ENCODE data around the gene TRMT112.
"Not testable (repeated sequence)": the region's sequence is repeated elsewhere in the genome, so short reads cannot be mapped to it uniquely, and the experiment has no call there.

Gene TRMT112

DNA sequence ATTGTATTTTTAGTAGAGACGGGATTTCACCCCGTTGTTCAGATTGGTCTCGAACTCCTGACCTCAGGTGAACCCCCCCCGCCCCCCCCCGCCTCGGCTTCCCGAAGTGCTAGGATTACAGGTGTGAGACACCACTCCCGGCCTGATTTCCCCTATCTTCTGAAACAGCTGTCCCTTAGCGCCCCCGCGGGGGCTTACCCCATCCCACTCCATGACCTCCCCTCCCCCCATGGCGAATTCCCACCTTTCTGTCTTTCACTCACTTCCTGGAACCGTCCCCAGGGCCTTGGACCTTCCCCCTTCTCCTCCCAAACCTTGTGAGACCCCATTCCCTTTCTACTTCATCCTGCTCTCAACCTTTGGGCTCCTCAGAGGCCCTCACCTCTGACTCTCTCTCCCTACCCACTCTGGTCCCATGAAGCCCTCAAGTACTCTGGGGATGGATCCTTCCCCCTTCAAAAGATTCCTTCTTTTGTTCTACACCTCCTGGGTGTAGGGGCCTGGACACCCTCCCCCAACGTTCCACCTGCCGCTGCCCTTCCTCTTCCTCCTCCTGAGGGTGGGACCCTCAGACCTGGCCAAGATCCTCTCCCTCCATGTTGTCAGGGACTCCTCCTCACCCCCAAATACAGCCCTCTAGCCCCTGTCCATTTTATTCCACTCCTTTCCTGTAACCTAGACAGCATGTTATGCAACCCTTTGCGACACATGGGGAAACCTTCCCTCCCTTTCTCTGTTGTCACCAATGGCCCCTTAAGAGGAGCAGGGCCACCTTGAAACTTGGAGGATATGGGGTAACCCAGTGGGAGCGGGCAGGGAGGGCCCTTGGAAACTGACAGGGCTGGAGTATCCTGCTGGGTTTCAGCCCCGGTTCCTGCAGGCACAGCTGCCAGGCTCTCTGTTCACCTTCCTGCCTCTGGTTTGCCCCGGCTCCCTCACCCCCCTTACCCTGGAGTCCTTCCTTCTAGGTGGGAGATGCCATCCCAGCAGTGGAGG is 1.7 kb upstream of the TRMT112 start:
- DNase-seq (ENCODE audit: low spot score) (peak; percentile 41), ATAC-seq (ENCODE audit: low read depth) (no peak)
- H3K27ac ChIP-seq (ENCODE audit: poor library complexity, severe bottlenecking) = peak overlapping the region; percentile 95
- peaks cover 24% of the 10 kb centered on the region for H3K4me1 ChIP-seq (ENCODE audit: insufficient read depth, poor library complexity, severe bottlenecking)
- H3K4me3 ChIP-seq (ENCODE audit: severe bottlenecking) = peak overlapping the region; percentile 74
- peaks cover 49% of the 10 kb centered on the region for H3K36me3 ChIP-seq (ENCODE audit: low read depth)
- TF ChIP-seq CTCF (IDR thresholded peaks at IDR 0.05; ENCODE audit: poor library complexity, severe bottlenecking) = no peak
- H3K27me3 ChIP-seq (ENCODE audit: insufficient read depth, poor library complexity, severe bottlenecking) = no peaks in the 10 kb centered on the region
- no peaks in the 10 kb centered on the region for H3K9me3 ChIP-seq (ENCODE audit: severe bottlenecking)

DNA sequence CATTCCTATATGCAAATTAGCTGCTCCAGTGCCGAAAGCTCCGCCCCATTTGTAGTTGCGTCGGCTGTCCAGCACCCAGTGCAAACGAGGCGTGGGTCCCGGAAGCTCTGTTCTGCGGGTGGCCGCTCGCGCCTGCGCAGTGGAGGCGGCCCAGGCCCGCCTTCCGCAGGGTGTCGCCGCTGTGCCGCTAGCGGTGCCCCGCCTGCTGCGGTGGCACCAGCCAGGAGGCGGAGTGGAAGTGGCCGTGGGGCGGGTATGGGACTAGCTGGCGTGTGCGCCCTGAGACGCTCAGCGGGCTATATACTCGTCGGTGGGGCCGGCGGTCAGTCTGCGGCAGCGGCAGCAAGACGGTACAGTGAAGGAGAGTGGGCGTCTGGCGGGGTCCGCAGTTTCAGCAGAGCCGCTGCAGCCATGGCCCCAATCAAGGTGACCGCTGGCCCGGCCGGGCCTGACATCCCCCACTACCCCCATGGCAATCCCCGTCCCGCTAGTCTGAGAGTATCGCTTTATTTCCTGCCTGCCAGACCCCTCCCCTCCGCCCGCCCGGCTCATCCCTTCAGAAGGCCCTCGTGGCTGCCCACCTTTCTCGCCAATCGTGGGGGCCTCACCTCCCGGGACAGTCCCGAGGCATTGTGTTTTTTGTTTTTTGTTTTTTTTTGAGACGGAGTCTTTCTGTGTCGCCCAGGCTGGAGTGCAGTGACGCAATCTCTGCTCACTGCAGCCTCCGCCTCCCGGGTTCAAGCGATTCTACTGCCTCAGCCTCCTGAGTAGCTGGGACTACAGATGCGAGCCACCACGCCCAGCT is 804 bp upstream of the TRMT112 start, which contains the start of gene PRDX5:
PRDX5 (plus strand) TSS at position 161 of the 805 bp plus-strand sequence; CDS start at position 256, 95 bp downstream.
- peaks cover 18% of the 10 kb centered on the region for H3K4me1 ChIP-seq (ENCODE audit: insufficient read depth, poor library complexity, severe bottlenecking)

GRCh38 chr11:64316672-64317324 is 561 bp downstream of the TRMT112 start:
- DNase-seq (ENCODE audit: low spot score) (peak; percentile 77), ATAC-seq (ENCODE audit: low read depth) (peak; percentile 5; the same call in 2 of the 3 replicates)
- peak overlapping the region; percentile 74 for H3K4me3 ChIP-seq (ENCODE audit: severe bottlenecking)
- TF ChIP-seq CTCF (IDR thresholded peaks at IDR 0.05; ENCODE audit: poor library complexity, severe bottlenecking) = peak; percentile 18
- H3K36me3 ChIP-seq (ENCODE audit: low read depth) = peaks cover 38% of the 10 kb centered on the region
- H3K9me3 ChIP-seq (ENCODE audit: severe bottlenecking) = no peaks in the 10 kb centered on the region
- peak overlapping the region; percentile 95 for H3K27ac ChIP-seq (ENCODE audit: poor library complexity, severe bottlenecking)
- H3K4me1 ChIP-seq (ENCODE audit: insufficient read depth, poor library complexity, severe bottlenecking) = peaks cover 12% of the 10 kb centered on the region
- H3K27me3 ChIP-seq (ENCODE audit: insufficient read depth, poor library complexity, severe bottlenecking) = no peaks in the 10 kb centered on the region

More for the DNA sequence above, 804 bp upstream of the TRMT112 start, which contains the start of gene PRDX5:
- H3K27me3 ChIP-seq (ENCODE audit: insufficient read depth, poor library complexity, severe bottlenecking) = no peaks in the 10 kb centered on the region
- no peaks in the 10 kb centered on the region for H3K9me3 ChIP-seq (ENCODE audit: severe bottlenecking)
- peak within 1 kb of the TSS; percentile 95 for H3K27ac ChIP-seq (ENCODE audit: poor library complexity, severe bottlenecking)
- ATAC-seq (ENCODE audit: low read depth) (peak; percentile 62), DNase-seq (ENCODE audit: low spot score) (peak; percentile 97)
- H3K36me3 ChIP-seq (ENCODE audit: low read depth) = peaks cover 49% of the 10 kb centered on the region
- peak within 1 kb of the TSS; percentile 74 for H3K4me3 ChIP-seq (ENCODE audit: severe bottlenecking)
- peak; percentile 79 for TF ChIP-seq CTCF (IDR thresholded peaks at IDR 0.05; ENCODE audit: poor library complexity, severe bottlenecking)

- ATAC-seq (ENCODE audit: low read depth); H3K4me1 ChIP-seq (ENCODE audit: insufficient read depth, poor library complexity, severe bottlenecking); H3K9me3 ChIP-seq (ENCODE audit: severe bottlenecking); H3K4me3 ChIP-seq (ENCODE audit: severe bottlenecking); H3K27me3 ChIP-seq (ENCODE audit: insufficient read depth, poor library complexity, severe bottlenecking): not testable (repeated sequence)
- DNase-seq (ENCODE audit: low spot score) = peak; percentile 53
- Histone ChIP-seq H3K27ac (ENCODE audit: poor library complexity, severe bottlenecking) (peak overlapping the region; percentile 95), H3K36me3 (ENCODE audit: low read depth) (peaks cover 38% of the 10 kb centered on the region)
Observed at GRCh38 chr11:64315667-64316526, 1.5 kb downstream of the TRMT112 start.
